NCI-H2107 (cell line): ENCODE data around the gene HDAC9.

Experiments
- DNase-seq: peaks from one replicate; lab custom pipeline; 2025; lab: John Stamatoyannopoulos, UW

Gene HDAC9

GRCh38 chr7:18593602-18594279 lies 98.2 kb downstream of the HDAC9 start:
- no peak for DNase-seq

GRCh38 chr7:18597754-18598153 lies 102.2 kb downstream of the HDAC9 start:
- DNase-seq = no peak

- DNase-seq = no peak
Measured at GRCh38 chr7:18607025-18607424, 111.5 kb downstream of the HDAC9 start.

- no peak for DNase-seq
Measured at GRCh38 chr7:18610331-18610948, 114.9 kb downstream of the HDAC9 start.

- no peak for DNase-seq
Measured at GRCh38 chr7:18614841-18615240, 119.3 kb downstream of the HDAC9 start.

- no peak for DNase-seq
Measured at GRCh38 chr7:18619311-18619710, 123.8 kb downstream of the HDAC9 start.

- no peak for DNase-seq
Measured at GRCh38 chr7:18623389-18623788, 127.8 kb downstream of the HDAC9 start.

- DNase-seq = no peak
Measured at GRCh38 chr7:18624459-18624858, 128.9 kb downstream of the HDAC9 start.

GRCh38 chr7:18626086-18626485 lies 130.5 kb downstream of the HDAC9 start:
- DNase-seq = no peak

GRCh38 chr7:18626717-18627116 lies 131.2 kb downstream of the HDAC9 start:
- no peak for DNase-seq

- DNase-seq = no peak
Measured at GRCh38 chr7:18637516-18637915, 142.0 kb downstream of the HDAC9 start.

GRCh38 chr7:18638594-18639452 lies 143.3 kb downstream of the HDAC9 start:
- no peak for DNase-seq

- DNase-seq = no peak
Measured at GRCh38 chr7:18639711-18640110, 144.2 kb downstream of the HDAC9 start.

GRCh38 chr7:18644981-18645380 lies 149.4 kb downstream of the HDAC9 start:
- DNase-seq = no peak

- DNase-seq = no peak
Measured at GRCh38 chr7:18647582-18647981, 152.0 kb downstream of the HDAC9 start.

GRCh38 chr7:18648849-18649758 lies 153.6 kb downstream of the HDAC9 start:
- no peak for DNase-seq

GRCh38 chr7:18653381-18654155 lies 158.0 kb downstream of the HDAC9 start:
- no peak for DNase-seq

GRCh38 chr7:18654709-18655108 lies 159.2 kb downstream of the HDAC9 start:
- no peak for DNase-seq

GRCh38 chr7:18655506-18655905 lies 160.0 kb downstream of the HDAC9 start:
- no peak for DNase-seq

- no peak for DNase-seq
Measured at GRCh38 chr7:18655912-18656311, 160.4 kb downstream of the HDAC9 start.

- no peak for DNase-seq
Measured at GRCh38 chr7:18656362-18656761, 160.8 kb downstream of the HDAC9 start.
